Renal pelvis (tissue), 4 donors: ENCODE measurements around the gene KRTAP5-6. TPM values are rescaled to one million over a fixed set of nuclear protein-coding genes. Genes with fewer than 3 reads are reported as not detected.

ENCODE experiments used
- DNase-seq: peaks from one replicate; pipeline ENCODE4 v3.0.0-alpha.2; 2013
- polyA plus RNA-seq, 3 donors: library from polyadenylated mRNA; unstranded; fragments of 120-200 nt; gene quantifications; one replicate each; pipeline ENCODE4 v1.2.1, GENCODE V29; 2013; ENCODE audit not compliant: insufficient read length in 3 of 3

The KRTAP5-6 gene
- polyA plus RNA-seq, 3 donors: not detected

DNA sequence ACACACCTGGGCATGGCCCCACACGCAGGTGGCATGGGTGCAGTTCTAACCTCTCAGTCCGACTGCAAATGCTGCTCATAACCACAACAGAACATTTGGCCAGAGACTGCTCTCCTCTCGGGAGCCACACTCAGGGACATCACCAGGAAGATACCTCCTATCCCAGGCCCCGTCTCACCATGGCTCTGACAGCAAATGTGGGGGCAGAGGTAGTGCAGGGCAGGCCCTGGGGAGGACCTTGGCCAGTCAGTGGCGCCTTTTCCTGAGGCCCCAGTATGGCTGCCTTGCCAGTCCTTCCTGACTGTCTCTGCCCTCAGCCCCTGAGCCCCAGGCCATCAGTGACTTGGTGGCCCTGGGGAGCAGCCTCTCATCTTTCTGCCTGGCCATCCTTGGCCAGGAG, 2.8 kb downstream of the KRTAP5-6 start:
- DNase-seq: no peak

DNA sequence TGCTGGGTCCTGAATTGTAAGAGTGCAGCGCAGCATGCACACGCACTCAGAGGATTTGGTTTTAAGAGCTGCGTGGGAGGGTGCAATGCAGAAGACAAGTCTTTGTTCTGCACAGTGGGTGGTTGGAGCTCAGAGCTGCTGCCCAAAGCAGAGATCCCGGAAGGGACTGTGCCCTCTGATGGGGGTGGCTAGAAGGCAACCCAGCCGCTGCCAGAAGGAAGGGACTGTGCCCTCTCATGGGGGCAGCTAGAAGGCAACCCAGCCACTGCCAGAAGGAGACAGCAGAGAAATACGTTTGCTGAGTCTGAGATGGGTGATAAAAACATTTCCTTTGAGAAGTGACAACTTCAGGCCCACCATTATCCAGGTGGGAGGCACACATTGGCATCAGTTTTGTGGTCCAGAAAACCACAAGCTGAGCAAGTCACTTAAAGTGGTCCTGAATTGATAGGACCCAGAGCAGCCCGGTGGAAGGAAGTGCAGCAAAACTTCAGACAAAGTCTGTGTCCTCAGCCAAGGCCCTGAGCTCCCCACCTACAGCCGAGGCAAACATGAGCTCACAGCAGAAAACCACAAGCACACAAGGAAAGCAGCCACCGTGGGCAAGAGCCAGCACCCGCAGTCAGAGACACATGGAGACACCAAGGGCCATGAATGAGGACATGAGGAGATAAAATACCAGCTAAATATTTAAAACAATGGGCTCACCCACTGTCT, 4.3 kb downstream of the KRTAP5-6 start:
- DNase-seq: no peak

GRCh38 chr11:1702506-1702905, 5.5 kb downstream of the KRTAP5-6 start:
- DNase-seq: no peak

DNA sequence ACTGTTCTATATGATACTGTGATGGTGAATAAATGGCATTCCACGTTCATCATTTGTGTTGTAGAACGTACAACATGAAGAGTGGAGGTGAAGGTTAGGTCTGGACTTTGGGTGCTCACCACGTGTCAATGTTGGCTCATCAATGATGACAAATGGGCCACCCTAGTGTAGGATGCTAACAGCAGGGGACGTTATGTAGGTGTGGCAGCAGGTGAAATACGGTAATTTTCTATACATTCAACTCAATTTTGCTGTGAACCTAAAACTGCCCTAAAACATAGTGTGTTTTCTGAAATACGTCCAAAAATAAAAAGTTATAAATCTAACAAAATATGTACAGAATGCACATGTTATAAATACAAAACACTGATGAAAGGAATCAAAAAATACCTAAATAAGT, 6.2 kb downstream of the KRTAP5-6 start:
- no peak for DNase-seq

DNA sequence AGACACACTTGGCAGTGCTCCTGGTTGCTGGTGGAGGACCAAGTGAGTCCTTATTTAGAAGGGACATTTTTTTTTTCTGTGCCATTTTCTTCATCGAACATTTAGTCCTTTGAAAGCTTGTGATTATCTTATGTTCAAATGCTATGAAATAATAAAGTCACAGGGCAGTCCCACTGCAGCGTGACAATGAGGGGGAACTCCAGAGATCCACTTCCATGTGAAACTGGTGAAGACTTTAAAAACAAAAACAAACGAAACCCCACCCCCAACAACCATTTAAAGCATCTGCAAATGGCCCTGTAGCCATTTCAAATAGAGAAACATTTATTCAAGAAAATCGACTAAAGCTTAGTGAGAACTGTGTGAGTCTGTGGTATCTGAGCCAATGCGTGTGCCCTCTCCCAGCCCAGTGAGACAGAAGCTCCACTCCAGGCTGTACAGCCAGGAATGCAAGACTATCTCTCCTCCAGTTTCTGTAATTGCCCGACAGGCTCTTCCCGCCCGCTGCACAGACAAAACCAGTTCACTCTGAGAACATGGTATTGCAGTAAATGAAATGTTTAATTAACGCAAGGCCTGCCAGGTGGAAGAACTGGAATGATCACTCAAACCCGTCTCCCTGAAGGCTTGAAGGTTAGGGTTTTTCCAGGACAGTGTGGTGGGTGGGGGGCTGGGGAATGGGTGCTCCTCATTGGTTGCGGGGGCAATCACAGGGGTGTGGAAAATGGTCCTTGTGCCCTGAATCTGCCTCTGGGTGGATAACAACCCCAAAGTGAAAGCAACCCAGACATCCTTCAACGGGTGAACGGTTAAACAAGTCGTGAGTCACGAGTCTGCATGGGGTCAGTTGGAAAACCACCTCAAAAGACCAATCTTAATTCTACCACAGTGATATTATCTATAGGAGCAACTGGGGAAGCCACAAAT, 8.4 kb downstream of the KRTAP5-6 start:
- no peak for DNase-seq

DNA sequence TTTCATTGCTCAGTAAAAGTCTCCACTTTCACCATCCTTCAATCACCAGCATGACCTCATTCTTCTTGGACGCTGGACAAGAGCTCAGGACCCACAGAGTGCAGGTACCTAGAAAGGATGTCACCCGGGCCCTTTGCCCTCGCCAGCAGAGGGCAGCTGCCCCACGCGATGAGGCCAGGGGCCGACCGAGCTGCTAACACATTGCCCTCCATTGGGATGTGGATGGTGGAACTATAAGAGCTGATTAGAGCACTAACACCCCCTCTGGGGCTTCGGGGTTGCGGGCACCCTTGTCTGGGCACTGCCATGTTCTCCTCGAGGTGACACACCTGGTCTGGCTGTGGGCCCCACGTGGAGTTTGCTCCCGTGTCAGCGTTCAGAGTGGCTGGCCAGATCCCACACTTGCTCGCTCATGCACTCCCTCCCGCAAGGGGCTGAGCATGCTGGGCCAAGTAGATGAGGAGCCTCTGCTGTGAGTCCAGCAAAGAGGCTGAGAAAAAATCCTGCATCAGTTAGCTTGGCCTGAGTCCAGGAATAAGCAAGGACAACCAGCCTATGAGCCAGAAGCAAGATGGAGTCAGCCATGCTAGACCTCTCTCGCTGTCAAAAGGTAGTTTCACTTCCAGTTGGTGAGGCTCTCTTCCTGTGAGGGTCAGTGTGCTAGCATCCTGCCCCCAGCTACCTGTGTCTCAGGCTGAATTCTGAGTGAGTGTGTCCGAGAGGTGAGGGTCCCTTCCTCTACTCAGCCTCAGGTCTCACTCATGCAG, 9.8 kb downstream of the KRTAP5-6 start:
- DNase-seq: no peak

DNA sequence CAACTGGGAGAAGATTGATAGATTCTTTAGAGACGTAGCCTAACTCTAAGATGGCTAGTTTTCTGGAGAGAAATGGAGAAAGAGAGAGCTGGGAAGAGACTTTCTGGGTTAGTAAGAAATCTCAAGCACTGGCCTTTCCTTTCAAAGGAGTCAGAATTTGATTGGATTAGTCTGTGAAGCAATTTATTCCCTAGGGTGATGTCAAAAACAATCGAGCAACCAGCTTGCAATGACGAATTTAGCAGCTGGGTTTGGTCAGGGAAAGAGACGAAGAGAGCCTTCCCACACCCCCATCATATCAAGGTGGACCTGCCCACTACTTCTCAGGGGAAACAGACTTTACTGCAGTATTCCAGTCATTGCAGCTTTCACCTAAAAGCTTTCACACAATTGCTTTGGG, 10.8 kb downstream of the KRTAP5-6 start:
- no peak for DNase-seq

DNA sequence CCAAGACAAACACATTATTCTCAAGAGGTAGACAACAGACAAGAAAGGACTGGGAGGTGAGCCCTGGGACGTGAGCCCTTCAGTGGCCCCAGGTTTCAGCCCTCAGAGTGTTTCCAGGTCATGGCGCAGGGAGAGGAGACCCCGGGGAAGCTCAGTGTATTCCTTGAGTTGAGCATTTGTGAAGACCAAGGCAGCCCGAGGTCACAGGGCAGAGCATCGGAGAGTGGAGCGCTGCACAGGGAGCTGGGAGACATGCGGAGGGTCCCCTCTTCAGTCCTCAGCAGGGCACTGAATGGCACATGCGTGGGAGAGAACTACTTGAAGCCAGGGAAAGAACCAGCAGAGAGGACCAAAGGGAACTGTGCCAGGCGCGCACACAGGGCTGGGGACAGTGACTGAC, 11.7 kb downstream of the KRTAP5-6 start:
- DNase-seq: no peak

- DNase-seq: no peak
Measured at GRCh38 chr11:1714908-1715885, 18.2 kb downstream of the KRTAP5-6 start.

DNA sequence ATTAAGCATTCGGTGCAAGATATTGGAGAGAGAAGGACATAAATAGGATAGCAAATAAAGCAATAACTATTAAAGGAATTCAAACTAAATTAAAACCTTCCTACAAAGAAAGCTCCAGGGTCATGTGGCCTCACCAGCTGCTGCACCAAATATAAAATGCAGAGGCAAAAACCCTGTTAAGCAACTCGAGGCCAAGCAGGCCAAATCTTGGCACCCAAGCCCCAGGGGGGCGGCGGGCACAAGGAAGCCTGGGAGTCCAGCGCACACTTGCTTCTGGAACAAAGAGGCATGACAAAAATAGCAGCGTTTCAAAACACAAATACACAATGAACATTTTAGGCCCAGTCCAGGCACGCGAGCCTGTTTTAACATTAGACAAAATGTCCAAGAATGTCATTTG, 20.8 kb downstream of the KRTAP5-6 start:
- no peak for DNase-seq

- no peak for DNase-seq
Measured at GRCh38 chr11:1718326-1718725, 21.3 kb downstream of the KRTAP5-6 start.

DNA sequence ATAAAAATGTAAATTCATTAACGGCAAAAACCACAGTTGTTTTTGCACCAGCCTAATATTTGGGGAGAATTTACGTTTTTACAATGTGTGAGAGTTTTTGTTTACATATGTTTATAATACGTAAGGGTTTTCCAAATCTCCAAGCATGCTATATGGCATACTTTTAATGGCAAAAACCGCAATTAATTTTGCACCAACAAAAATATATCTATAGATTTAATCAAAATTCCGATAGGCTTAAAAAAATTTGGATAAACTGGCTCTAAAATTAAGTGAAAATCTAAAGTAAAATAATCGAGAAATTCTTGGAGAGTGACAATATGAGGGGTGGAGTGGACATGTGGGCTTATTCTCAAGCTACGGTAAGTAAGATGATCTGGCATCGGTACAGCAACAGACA, 22.8 kb downstream of the KRTAP5-6 start:
- DNase-seq: no peak

DNA sequence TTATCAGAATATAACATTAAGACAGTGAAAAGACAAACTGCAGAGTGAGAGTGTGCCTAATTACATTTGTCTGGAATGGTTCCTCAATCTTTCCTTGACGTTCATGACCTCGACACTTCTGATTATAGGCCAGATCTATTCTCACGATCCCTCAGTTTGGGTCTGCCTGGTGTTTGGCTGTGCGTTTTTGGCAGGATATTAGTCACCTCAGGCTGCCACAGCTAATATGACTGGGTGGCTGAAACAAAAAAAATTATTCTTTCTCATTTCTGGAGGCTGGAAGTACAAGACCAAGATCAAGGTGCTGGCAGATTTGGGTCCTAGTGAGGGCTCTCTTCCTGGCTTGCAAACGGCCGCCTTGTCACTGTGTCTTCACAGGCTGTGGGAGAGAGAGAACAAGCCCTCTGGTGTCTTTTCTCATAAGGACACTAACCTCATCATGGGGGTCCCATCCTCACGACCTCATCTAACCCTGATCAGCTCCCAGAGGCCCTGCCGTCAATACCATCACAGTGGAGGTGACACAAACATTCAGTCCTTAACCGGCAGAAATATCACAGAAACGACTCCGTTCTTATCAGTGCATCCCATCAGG, 30.2 kb downstream of the KRTAP5-6 start:
- no peak for DNase-seq

DNA sequence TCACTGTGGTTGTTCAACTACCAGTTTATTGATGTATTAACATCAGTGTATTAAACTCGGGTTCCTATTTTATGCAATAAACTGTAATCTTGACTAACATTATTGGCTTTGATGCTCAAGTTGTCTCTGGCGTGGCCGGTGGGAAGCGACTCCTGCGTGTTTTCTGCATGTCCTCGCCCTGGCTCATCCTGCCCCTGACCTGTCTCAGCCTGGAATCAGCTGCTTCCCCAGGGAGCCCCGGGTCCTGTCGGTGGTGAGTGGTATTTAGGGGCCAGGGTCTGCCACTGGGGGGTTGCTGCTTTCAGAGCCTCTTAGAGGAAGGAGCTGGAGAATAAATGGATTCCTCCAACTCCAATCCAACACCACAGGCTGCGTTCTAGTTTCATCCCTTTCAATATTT, 30.9 kb downstream of the KRTAP5-6 start:
- no peak for DNase-seq

DNA sequence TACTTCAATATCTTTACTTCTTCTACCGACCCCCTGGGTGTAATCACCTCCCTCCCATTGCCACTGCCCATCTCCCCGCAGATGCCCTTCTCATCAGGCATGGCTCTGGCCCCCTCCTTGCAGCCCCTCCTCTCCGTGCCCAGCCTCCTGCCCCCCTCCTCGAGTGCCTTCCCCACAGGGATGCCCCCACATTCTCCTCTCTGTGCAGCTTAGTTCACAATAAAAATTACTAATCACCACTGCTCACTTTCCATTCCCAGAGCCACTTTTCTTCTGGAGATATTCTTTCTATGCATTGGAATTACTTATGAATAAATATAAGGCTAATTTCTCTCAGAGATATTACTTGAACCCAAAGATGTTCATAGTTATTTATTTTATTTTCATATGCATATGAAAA, 31.3 kb downstream of the KRTAP5-6 start:
- DNase-seq: no peak

GRCh38 chr11:1728931-1729691, 32.1 kb downstream of the KRTAP5-6 start:
- DNase-seq: no peak

DNA sequence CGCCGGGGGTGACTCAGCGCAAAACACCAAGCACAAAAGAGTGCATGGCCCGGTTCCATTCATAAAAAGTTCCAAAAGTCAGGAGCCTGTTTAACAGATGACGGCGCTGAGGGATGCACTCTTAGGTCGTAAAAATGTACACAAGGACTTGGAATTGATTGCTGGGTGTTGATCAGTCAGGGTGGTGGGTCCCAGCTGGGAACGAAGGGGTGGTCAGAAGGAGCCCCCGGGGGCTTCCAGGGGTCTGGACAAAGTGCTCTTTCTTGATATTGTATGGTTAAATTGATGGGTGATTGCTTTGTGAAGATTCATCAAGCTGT, 32.7 kb downstream of the KRTAP5-6 start:
- DNase-seq: no peak

- DNase-seq: no peak
Measured at GRCh38 chr11:1730059-1730629, 33.1 kb downstream of the KRTAP5-6 start.

DNA sequence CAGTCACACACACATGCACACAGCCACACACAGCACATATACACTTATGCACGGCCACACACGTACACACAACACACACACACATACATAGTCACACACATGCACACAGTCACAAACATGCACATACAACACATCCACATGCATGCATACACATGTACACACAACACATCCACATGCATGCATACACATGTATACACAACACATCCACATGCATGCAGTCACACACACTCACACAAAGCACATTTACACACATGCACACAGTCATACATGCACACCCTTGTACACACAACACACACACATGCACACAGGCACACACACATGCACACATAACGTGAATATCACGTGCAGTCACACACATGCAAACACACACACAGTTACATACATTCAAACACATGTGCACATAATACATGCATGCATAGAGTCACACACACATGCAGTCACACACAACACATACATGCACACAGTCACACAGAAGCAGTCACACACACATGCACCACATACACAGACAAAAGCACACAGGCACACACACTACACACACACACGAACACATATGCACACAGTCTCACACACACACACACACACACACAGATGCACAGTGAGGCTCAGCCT, 34.6 kb downstream of the KRTAP5-6 start:
- no peak for DNase-seq
